ENCODE data around the gene HERPUD1.

The HERPUD1 gene

DNA sequence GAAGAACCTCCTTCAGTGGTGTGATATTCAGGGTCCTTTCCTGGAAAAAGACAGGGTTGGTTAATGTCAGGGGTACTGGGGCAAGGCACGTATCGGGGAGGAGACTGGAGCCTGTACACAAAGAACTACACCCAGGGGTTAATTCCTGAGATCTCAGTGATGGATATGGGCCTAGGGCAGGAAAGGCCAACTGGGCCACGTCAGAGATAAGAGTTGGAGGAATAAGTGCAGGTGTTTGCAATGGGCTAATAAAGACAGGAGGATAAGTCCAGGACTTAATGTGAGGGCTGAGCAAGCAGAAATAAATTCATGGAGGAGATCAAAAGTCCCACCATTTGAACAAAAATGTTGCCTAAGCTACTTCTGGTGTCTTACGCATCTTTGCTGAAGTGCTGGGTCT, 10.4 kb upstream of the HERPUD1 start:
- TF ChIP-seq, protein P1, sequence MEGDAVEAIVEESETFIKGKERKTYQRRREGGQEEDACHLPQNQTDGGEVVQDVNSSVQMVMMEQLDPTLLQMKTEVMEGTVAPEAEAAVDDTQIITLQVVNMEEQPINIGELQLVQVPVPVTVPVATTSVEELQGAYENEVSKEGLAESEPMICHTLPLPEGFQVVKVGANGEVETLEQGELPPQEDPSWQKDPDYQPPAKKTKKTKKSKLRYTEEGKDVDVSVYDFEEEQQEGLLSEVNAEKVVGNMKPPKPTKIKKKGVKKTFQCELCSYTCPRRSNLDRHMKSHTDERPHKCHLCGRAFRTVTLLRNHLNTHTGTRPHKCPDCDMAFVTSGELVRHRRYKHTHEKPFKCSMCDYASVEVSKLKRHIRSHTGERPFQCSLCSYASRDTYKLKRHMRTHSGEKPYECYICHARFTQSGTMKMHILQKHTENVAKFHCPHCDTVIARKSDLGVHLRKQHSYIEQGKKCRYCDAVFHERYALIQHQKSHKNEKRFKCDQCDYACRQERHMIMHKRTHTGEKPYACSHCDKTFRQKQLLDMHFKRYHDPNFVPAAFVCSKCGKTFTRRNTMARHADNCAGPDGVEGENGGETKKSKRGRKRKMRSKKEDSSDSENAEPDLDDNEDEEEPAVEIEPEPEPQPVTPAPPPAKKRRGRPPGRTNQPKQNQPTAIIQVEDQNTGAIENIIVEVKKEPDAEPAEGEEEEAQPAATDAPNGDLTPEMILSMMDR (IDR thresholded peaks at IDR 0.05; ENCODE audit: low read length): no peak
- TF ChIP-seq EZH2 (optimal IDR thresholded peaks at IDR 0.05; ENCODE audit: low read depth, low read length) (no peak), EZH2phosphoT487 (IDR thresholded peaks at IDR 0.05; ENCODE audit: low read length) (no peak)
- Histone ChIP-seq H3K27me3 (replicated peaks; ENCODE audit: insufficient read depth, low read length) (no peaks in the 10 kb centered on the region), H2AFZ (ENCODE audit: low read length) (no peak overlapping the region), H3K9me2 (replicated peaks; ENCODE audit: insufficient read depth, low read length) (no peaks in the 10 kb centered on the region), H3F3A (ENCODE audit: insufficient read depth, low read length) (peaks cover 11% of the 10 kb centered on the region), H4K20me1 (ENCODE audit: insufficient read depth, low read length) (no peaks in the 10 kb centered on the region), H3K27ac (ENCODE audit: low read length) (no peak overlapping the region), H3K9ac (ENCODE audit: low read length) (no peak overlapping the region), H3K79me2 (ENCODE audit: low read length) (no peaks in the 10 kb centered on the region), H3K4me3 (ENCODE audit: low read length) (no peak overlapping the region), H3K4me2 (ENCODE audit: low read depth, low read length) (no peak overlapping the region), H3K36me3 (replicated peaks; ENCODE audit: insufficient read depth, low read length) (no peaks in the 10 kb centered on the region), H3K4me1 (ENCODE audit: low read length) (peaks cover 23% of the 10 kb centered on the region), H3K9me3 (replicated peaks; ENCODE audit: insufficient read depth, low read length) (no peaks in the 10 kb centered on the region)
- DNase-seq: no peak

DNA sequence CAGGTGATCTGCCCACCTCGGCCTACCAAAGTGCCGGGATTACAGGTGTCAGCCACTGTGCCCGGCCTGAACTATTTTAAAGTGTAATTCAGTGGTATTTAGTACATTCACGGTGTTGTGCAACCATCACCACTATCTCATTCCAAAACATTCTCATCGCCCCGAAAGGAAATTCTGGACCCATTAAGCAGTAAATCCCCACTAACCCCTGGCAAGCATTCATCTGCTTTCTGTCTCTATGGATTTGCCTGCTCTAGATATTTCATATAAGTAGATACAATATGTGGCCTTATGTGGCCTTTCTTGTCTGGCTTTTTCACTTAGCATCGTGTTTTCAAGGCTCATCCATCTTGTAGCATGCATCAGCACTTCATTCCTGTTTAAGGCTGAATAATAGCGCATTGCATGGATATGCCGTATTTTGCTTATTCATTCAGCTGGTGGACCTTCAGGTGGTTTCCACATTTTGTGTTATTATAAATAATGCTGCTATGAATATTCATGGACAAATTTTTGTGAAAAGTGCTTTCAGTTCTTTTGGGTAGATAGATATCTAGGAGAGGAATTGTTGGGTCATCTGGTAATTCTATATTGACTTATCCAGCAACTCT, 8.4 kb upstream of the HERPUD1 start:
- no peak overlapping the region for H3K4me3 ChIP-seq (ENCODE audit: low read length)
- H3K9ac ChIP-seq (ENCODE audit: low read length): no peak overlapping the region
- H3K9me3 ChIP-seq (replicated peaks; ENCODE audit: insufficient read depth, low read length): no peaks in the 10 kb centered on the region
- peaks cover 13% of the 10 kb centered on the region for H3K4me1 ChIP-seq (ENCODE audit: low read length)
- H2AFZ ChIP-seq (ENCODE audit: low read length): no peak overlapping the region
- H3K36me3 ChIP-seq (replicated peaks; ENCODE audit: insufficient read depth, low read length): no peaks in the 10 kb centered on the region
- H3K27ac ChIP-seq (ENCODE audit: low read length): no peak overlapping the region
- H3K9me2 ChIP-seq (replicated peaks; ENCODE audit: insufficient read depth, low read length): no peaks in the 10 kb centered on the region
- H3K4me2 ChIP-seq (ENCODE audit: low read depth, low read length): no peak overlapping the region
- TF ChIP-seq EZH2 (optimal IDR thresholded peaks at IDR 0.05; ENCODE audit: low read depth, low read length) (no peak), EZH2phosphoT487 (IDR thresholded peaks at IDR 0.05; ENCODE audit: low read length) (no peak)
- TF ChIP-seq, protein P1 (IDR thresholded peaks at IDR 0.05; ENCODE audit: low read length): no peak
- no peaks in the 10 kb centered on the region for H3K79me2 ChIP-seq (ENCODE audit: low read length)
- no peaks in the 10 kb centered on the region for H3K27me3 ChIP-seq (replicated peaks; ENCODE audit: insufficient read depth, low read length)
- DNase-seq: no peak
- no peaks in the 10 kb centered on the region for H4K20me1 ChIP-seq (ENCODE audit: insufficient read depth, low read length)
- no peaks in the 10 kb centered on the region for H3F3A ChIP-seq (ENCODE audit: insufficient read depth, low read length)

DNA sequence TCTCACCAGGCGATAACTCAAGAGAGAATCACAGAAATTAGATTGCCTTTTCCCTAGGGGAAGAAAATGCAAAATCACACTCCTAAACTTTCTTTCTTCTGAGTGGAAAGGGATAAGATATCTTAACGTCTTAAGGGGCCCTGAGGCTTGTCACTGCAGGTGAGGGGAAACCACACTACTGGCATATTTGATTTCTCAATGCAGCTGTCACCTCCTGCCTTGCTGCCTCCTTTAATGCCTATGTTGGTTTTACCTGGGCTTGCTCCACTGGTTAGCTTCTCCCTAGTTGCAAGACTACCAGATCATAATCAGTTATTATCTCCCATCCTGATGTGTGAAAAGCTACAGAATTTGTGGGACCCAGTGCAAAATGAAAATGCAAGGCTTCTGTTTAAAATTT, 4.5 kb upstream of the HERPUD1 start:
- H3K79me2 ChIP-seq (ENCODE audit: low read length): peaks cover 6% of the 10 kb centered on the region
- H2AFZ ChIP-seq (ENCODE audit: low read length): no peak overlapping the region
- H3K9me2 ChIP-seq (replicated peaks; ENCODE audit: insufficient read depth, low read length): no peaks in the 10 kb centered on the region

More for the DNA sequence above, 4.5 kb upstream of the HERPUD1 start:
- Histone ChIP-seq H3F3A (ENCODE audit: insufficient read depth, low read length) (peaks cover 19% of the 10 kb centered on the region), H3K27me3 (replicated peaks; ENCODE audit: insufficient read depth, low read length) (no peaks in the 10 kb centered on the region), H3K9me3 (replicated peaks; ENCODE audit: insufficient read depth, low read length) (no peaks in the 10 kb centered on the region), H3K36me3 (replicated peaks; ENCODE audit: insufficient read depth, low read length) (0 out of 2 replicates have a peak, but pooled peaks cover 1% of the 10 kb centered on the region), H3K27ac (ENCODE audit: low read length) (peak overlapping the region; percentile 23; the same call in 1 of the 2 replicates), H3K4me2 (ENCODE audit: low read depth, low read length) (peak overlapping the region; percentile 30; the same call in 1 of the 2 replicates), H3K4me1 (ENCODE audit: low read length) (peaks cover 24% of the 10 kb centered on the region), H3K4me3 (ENCODE audit: low read length) (no peak overlapping the region), H3K9ac (ENCODE audit: low read length) (no peak overlapping the region), H4K20me1 (ENCODE audit: insufficient read depth, low read length) (peaks cover under 1% of the 10 kb centered on the region; the same call in 1 of the 2 replicates)
- TF ChIP-seq EZH2phosphoT487 (IDR thresholded peaks at IDR 0.05; ENCODE audit: low read length) (no peak), EZH2 (optimal IDR thresholded peaks at IDR 0.05; ENCODE audit: low read depth, low read length) (no peak)
- TF ChIP-seq, protein P1 (IDR thresholded peaks at IDR 0.05; ENCODE audit: low read length): no peak
- DNase-seq: no peak

Measured in MM.1S (cell line).